Measurements from ENCODE around the gene NUDT22. TPM values are rescaled to one million over a fixed set of nuclear protein-coding genes. Genes with fewer than 3 reads are reported as not detected.

The NUDT22 gene
- total RNA-seq, 1 donor from 2014 or later = 35.6 TPM

- H3K36me3 Mint-ChIP-seq = no peaks in the 10 kb centered on the region
- peaks cover 30% of the 10 kb centered on the region for H3K4me1 Mint-ChIP-seq
These were observed 5.5 kb downstream of the NUDT22 start for GRCh38 chr11:64231546-64231945.

DNA sequence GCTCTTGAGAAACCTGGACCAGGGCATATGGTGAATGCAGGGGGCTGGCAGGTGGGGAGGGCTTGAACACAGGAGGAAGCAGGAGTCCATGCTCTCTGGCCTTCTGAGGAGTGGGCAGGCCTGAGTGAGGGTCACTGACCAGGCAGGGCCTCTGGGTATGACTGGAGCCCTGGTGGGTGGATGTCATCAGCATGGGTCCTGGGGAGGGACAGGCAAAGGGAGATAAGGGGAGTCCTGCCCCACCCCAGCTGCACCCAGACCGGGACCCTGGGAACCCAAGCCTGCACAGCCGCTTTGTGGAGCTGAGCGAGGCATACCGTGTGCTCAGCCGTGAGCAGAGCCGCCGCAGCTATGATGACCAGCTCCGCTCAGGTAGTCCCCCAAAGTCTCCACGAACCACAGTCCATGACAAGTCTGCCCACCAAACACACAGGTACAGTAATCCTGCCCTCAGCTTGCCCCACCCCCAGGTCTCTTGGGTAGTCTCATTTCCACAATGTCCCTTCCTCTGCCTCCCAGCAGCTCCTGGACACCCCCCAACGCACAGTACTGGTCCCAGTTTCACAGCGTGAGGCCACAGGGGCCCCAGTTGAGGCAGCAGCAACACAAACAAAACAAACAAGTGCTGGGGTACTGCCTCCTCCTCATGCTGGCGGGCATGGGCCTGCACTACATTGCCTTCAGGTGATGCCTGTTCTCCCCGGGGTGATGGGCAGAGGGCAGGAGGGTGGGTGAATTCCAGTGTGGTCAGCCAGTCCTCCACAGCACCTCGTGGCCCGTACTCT lies 6.3 kb downstream of the NUDT22 start:
- Mint-ChIP-seq H3K9me3 (no peaks in the 10 kb centered on the region), H3K4me1 (peaks cover 23% of the 10 kb centered on the region), H3K36me3 (no peaks in the 10 kb centered on the region), H3K4me3 (peak overlapping the region; percentile 83), H3K27ac (peak overlapping the region; percentile 47), H3K27me3 (ENCODE audit: low read depth) (no peaks in the 10 kb centered on the region)
- no peak for TF ChIP-seq CTCF (IDR thresholded peaks at IDR 0.05; ENCODE audit: unreplicated experiment)
- DNase-seq (ENCODE audit: low spot score in 2 of 2, unreplicated experiment in 2 of 2) = no peak

More at GRCh38 chr11:64231546-64231945, 5.5 kb downstream of the NUDT22 start:
- TF ChIP-seq CTCF (IDR thresholded peaks at IDR 0.05; ENCODE audit: unreplicated experiment) = no peak
- DNase-seq (ENCODE audit: low spot score in 2 of 2, unreplicated experiment in 2 of 2) = no peak
- Mint-ChIP-seq H3K27me3 (ENCODE audit: low read depth) (no peaks in the 10 kb centered on the region), H3K27ac (no peak overlapping the region), H3K4me3 (peak overlapping the region; percentile 83), H3K9me3 (no peaks in the 10 kb centered on the region)

DNA sequence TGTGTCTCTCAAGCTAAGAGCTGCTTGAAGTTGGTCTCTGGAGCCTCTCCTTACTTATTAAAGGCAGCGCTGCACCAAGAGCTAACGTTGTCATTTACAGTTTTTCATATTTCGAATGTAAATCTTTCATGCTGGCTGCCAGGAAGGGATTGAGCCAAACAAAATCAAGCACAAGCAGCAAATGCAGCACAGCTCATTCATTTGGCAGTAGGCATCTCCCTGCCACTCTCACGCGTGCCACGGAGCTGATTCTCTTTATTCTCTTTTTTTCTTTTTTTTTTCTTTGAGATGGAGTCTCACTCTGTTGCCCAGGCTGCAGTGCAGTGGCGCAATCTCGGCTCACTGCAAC lies 6.9 kb downstream of the NUDT22 start:
- H3K27ac Mint-ChIP-seq = peak overlapping the region; percentile 47
- H3K27me3 Mint-ChIP-seq (ENCODE audit: low read depth) = no peaks in the 10 kb centered on the region
- H3K4me3 Mint-ChIP-seq = peak overlapping the region; percentile 83

DNA sequence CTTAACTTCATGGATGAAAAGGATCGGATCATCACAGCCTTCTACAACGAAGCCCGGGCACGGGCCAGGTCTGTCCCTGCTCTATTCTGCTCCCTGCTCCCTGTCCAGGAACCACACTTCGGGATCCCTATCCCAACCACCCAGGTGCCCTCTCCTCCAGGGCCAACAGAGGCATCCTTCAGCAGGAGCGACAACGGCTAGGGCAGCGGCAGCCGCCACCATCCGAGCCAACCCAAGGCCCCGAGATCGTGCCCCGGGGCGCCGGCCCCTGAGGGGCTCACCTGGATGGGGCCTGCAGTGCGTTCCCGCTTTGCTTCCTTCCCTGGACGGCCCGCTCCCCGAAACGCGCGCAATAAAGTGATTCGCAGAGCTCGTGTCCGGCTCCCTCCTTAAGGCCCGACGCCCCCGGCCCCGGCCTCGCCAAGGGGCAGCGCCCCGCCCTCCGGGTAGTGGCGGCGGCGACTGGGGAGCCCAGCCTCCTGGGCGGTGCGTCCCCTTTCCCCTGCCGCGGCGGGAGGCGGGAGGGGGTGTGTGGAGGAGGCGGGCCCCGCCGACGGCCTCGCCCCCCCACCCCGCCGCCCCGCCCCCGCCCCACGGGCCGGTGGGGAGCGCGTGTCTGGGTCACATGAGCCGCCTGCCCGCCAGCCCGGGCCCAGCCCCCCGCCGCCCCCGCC lies 8.0 kb downstream of the NUDT22 start, which contains the start of gene VEGFB:
VEGFB (plus strand) TSS at position 672 of the 674 bp plus-strand sequence. CDS start 250 bp downstream, outside the sequence.
- peak in 1 of 2 experiments; percentile 55 for DNase-seq (ENCODE audit: low spot score in 2 of 2, unreplicated experiment in 2 of 2)
- H3K4me3 Mint-ChIP-seq = peak within 1 kb of the TSS; percentile 83
- peaks cover 3% of the 10 kb centered on the region for H3K36me3 Mint-ChIP-seq
- H3K27ac Mint-ChIP-seq = peak within 1 kb of the TSS; percentile 85
- TF ChIP-seq CTCF (IDR thresholded peaks at IDR 0.05; ENCODE audit: unreplicated experiment) = no peak
- H3K4me1 Mint-ChIP-seq = peaks cover 19% of the 10 kb centered on the region
- no peaks in the 10 kb centered on the region for H3K27me3 Mint-ChIP-seq (ENCODE audit: low read depth)
- H3K9me3 Mint-ChIP-seq = no peaks in the 10 kb centered on the region

More for the DNA sequence above, 6.9 kb downstream of the NUDT22 start:
- Mint-ChIP-seq H3K9me3 (no peaks in the 10 kb centered on the region), H3K36me3 (peaks cover 3% of the 10 kb centered on the region), H3K4me1 (peaks cover 19% of the 10 kb centered on the region)
- no peak for DNase-seq (ENCODE audit: low spot score in 2 of 2, unreplicated experiment in 2 of 2)
- TF ChIP-seq CTCF (IDR thresholded peaks at IDR 0.05; ENCODE audit: unreplicated experiment) = no peak

DNA sequence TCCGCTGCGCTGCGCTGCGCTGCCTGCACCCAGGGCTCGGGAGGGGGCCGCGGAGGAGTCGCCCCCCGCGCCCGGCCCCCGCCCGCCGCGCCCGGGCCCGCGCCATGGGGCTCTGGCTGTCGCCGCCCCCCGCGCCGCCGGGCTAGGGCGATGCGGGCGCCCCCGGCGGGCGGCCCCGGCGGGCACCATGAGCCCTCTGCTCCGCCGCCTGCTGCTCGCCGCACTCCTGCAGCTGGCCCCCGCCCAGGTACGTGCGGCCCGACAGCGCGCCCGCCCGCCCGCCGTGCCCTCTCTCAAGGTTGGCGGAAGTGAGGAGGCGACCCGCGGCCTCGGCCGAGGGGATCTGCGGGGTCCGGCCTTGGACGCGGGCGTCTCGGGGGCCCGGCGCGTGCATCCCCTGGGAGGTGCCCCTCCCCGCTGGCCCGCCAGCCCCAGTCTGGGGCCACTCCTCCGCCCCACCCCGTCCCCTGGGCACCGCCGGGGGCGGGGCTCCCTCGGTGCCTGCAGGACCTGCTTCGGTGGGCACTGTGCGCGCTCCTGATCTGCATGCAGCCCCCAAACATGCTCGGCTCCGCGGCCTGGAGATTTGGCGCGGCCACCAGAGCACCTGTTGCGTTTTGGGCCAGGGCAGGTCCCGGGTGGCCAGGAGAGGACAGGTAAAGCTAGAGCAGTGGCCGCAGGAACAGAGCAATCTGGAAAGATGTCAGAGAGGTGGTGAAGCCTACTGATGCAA lies 8.7 kb downstream of the NUDT22 start:
- peak overlapping the region; percentile 82 for H3K4me3 Mint-ChIP-seq
- H3K4me1 Mint-ChIP-seq = peaks cover 21% of the 10 kb centered on the region
- TF ChIP-seq CTCF (IDR thresholded peaks at IDR 0.05; ENCODE audit: unreplicated experiment) = no peak
- peaks cover 3% of the 10 kb centered on the region for H3K36me3 Mint-ChIP-seq
- H3K9me3 Mint-ChIP-seq = no peaks in the 10 kb centered on the region
- H3K27me3 Mint-ChIP-seq (ENCODE audit: low read depth) = no peaks in the 10 kb centered on the region
- H3K27ac Mint-ChIP-seq = peak overlapping the region; percentile 85
- peak in 1 of 2 experiments; percentile 60 for DNase-seq (ENCODE audit: low spot score in 2 of 2, unreplicated experiment in 2 of 2)
